ENCODE data around the gene STIMATE. TPM values are rescaled to one million over a fixed set of nuclear protein-coding genes. Genes with fewer than 3 reads are reported as not detected.

The STIMATE gene
- total and polyA plus RNA-seq, 2 of the 4 experiments (the other 2 are of a cell fraction) = 10.6 to 17.8 TPM

DNA sequence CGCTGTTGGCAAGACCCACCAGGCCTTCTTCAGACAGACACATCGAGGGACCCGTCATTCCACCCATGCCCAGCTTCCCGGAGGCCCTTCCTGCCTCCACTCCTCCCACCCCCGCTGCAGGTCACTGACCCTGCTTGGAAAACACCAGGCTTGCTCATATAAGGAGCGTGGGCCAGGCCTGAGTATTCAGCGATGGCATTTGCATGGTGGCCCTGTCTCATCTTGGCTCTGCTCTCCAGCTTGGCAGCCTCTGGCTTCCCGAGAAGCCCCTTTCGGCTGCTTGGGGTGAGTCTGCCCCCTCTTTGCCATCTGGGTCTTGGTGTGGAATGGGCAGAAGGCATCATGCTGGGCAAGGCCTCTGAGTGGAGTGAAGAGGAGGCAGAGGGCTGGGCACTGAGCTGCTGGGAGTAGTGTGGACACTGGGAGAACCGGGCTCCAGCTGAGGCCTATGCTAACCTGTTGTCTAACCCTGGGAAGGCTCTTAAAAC, 102.7 kb downstream of the STIMATE start, which contains the start of gene ITIH3:
ITIH3 (plus strand) TSS at position 185 of the 488 bp plus-strand sequence; CDS start at position 193, 8 bp downstream.
- Histone ChIP-seq H2AFZ (replicated peaks; ENCODE audit: low read length, poor library complexity) (peak within 1 kb of the TSS; percentile 49), H3K4ac (ENCODE audit: low read depth, low read length) (no peak within 1 kb of the TSS), H4K91ac (ENCODE audit: insufficient read depth, low read depth, low read length) (no peak within 1 kb of the TSS), H3K36me3 (ENCODE audit: control insufficient read depth, insufficient read depth, low read length) (no peaks in the 10 kb centered on the region), H3K4me1 (ENCODE audit: control insufficient read depth, insufficient read depth, low read length) (peaks cover 1% of the 10 kb centered on the region; the same call in 1 of the 2 replicates), H2BK20ac (ENCODE audit: low read depth, low read length) (no peak within 1 kb of the TSS), H3K4me2 (ENCODE audit: low read depth, low read length) (no peak within 1 kb of the TSS), H3K18ac (ENCODE audit: low read depth, low read length) (no peak within 1 kb of the TSS), H3K9me1 (ENCODE audit: insufficient read depth, low read length) (no peaks in the 10 kb centered on the region), H3K9ac (ENCODE audit: low read depth, low read length) (no peak within 1 kb of the TSS), H4K20me1 (ENCODE audit: insufficient read depth, low read length) (no peaks in the 10 kb centered on the region), H3K79me1 (ENCODE audit: low read depth in 1 of 2, low read length in 2 of 2) (no peaks in the 10 kb centered on the region), H3K9me3 (ENCODE audit: control insufficient read depth, insufficient read depth, low read length) (no peaks in the 10 kb centered on the region), H3K4me3 (ENCODE audit: insufficient read depth, low read depth, low read length) (no peak within 1 kb of the TSS), H4K5ac (ENCODE audit: low read depth, low read length) (no peak within 1 kb of the TSS), H2BK5ac (ENCODE audit: low read depth, low read length, poor library complexity, severe bottlenecking) (no peak within 1 kb of the TSS), H3K23ac (ENCODE audit: low read depth, low read length) (no peak within 1 kb of the TSS), H2BK120ac (ENCODE audit: low read depth, low read length) (no peak within 1 kb of the TSS), H3K56ac (ENCODE audit: extremely low read depth, insufficient read depth, low read length) (no peak within 1 kb of the TSS), H3K27ac (ENCODE audit: insufficient read depth, low read length) (no peak within 1 kb of the TSS), H3K14ac (replicated peaks; ENCODE audit: low read depth, low read length) (no peak within 1 kb of the TSS), H2AK9ac (replicated peaks; ENCODE audit: low read depth, low read length, poor library complexity) (no peak within 1 kb of the TSS), H2BK15ac (ENCODE audit: low read depth, low read length) (no peak within 1 kb of the TSS), H4K8ac (ENCODE audit: low read depth in 2 of 2, low read length in 2 of 2) (no peak within 1 kb of the TSS), H2AK5ac (ENCODE audit: low read depth, low read length) (no peak within 1 kb of the TSS), H3K27me3 (ENCODE audit: control insufficient read depth, insufficient read depth, low read length) (peaks cover 23% of the 10 kb centered on the region; the same call in 1 of the 2 replicates)
- ChIA-PET CTCF (no interaction called here), POLR2A (ENCODE audit: unreplicated experiment) (no interaction called here)
- no TSS peak for BruUV-seq (replicated peaks)
- DNase-seq (no peak), ATAC-seq (ENCODE audit: low read depth) (0 out of 2 replicates have a peak, but pooled peaks have one; percentile 22)
- WGBS, 2 experiments (ENCODE audit: extremely low coverage in 2 of 2, insufficient read length in 1 of 2) = 67% methylated on average over 4 of the region's 10 CpGs; no CpG with 5 or more reads in 1 of the 2 experiments
- intact Hi-C loops (cut with micrococcal nuclease) (no loop called here), dilution Hi-C loops (cut with HindIII; ENCODE audit: low sequenced_read_pairs, unreplicated experiment) (no loop called here), in situ Hi-C loops (cut with MboI; ENCODE audit: low sequenced_read_pairs) (no loop called here)
- TF ChIP-seq BHLHE40 (IDR thresholded peaks at IDR 0.05; ENCODE audit: low read depth, low read length) = no peak
- TF ChIP-seq MXI1 (IDR thresholded peaks at IDR 0.05; ENCODE audit: borderline replicate concordance, low read depth, low read length) = no peak
- TF ChIP-seq FOS (IDR thresholded peaks at IDR 0.05; ENCODE audit: low read depth, low read length) = no peak
- no peak for TF ChIP-seq RAD21 (IDR thresholded peaks at IDR 0.05; ENCODE audit: low read length)
- no peak for TF ChIP-seq SMC3 (IDR thresholded peaks at IDR 0.05; ENCODE audit: low read depth, low read length)
- TF ChIP-seq, protein P1, sequence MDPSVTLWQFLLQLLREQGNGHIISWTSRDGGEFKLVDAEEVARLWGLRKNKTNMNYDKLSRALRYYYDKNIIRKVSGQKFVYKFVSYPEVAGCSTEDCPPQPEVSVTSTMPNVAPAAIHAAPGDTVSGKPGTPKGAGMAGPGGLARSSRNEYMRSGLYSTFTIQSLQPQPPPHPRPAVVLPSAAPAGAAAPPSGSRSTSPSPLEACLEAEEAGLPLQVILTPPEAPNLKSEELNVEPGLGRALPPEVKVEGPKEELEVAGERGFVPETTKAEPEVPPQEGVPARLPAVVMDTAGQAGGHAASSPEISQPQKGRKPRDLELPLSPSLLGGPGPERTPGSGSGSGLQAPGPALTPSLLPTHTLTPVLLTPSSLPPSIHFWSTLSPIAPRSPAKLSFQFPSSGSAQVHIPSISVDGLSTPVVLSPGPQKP (IDR thresholded peaks at IDR 0.05; ENCODE audit: borderline replicate concordance, low read depth, low read length) = no peak
- TF ChIP-seq RFX5 (IDR thresholded peaks at IDR 0.05; ENCODE audit: low read depth, low read length) = no peak
- no peak for TF ChIP-seq MAZ (IDR thresholded peaks at IDR 0.05; ENCODE audit: borderline replicate concordance, low read depth, low read length)
- no peak for TF ChIP-seq CEBPB (IDR thresholded peaks at IDR 0.05; ENCODE audit: low read depth, low read length)
- TF ChIP-seq MAFK (IDR thresholded peaks at IDR 0.05; ENCODE audit: low read depth, low read length) = no peak
- no peak for TF ChIP-seq CHD1 (IDR thresholded peaks at IDR 0.05; ENCODE audit: low read depth, low read length)
- TF ChIP-seq, protein P2, sequence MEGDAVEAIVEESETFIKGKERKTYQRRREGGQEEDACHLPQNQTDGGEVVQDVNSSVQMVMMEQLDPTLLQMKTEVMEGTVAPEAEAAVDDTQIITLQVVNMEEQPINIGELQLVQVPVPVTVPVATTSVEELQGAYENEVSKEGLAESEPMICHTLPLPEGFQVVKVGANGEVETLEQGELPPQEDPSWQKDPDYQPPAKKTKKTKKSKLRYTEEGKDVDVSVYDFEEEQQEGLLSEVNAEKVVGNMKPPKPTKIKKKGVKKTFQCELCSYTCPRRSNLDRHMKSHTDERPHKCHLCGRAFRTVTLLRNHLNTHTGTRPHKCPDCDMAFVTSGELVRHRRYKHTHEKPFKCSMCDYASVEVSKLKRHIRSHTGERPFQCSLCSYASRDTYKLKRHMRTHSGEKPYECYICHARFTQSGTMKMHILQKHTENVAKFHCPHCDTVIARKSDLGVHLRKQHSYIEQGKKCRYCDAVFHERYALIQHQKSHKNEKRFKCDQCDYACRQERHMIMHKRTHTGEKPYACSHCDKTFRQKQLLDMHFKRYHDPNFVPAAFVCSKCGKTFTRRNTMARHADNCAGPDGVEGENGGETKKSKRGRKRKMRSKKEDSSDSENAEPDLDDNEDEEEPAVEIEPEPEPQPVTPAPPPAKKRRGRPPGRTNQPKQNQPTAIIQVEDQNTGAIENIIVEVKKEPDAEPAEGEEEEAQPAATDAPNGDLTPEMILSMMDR (conservative IDR thresholded peaks at IDR 0.05; ENCODE audit: low read depth, low read length) = no peak
- TF ChIP-seq NFE2L2 (IDR thresholded peaks at IDR 0.05; ENCODE audit: low read depth, low read length) = no peak
- TF ChIP-seq POLR2A (IDR thresholded peaks at IDR 0.05; ENCODE audit: low read depth, low read length) = no peak
- TF ChIP-seq, protein P3, sequence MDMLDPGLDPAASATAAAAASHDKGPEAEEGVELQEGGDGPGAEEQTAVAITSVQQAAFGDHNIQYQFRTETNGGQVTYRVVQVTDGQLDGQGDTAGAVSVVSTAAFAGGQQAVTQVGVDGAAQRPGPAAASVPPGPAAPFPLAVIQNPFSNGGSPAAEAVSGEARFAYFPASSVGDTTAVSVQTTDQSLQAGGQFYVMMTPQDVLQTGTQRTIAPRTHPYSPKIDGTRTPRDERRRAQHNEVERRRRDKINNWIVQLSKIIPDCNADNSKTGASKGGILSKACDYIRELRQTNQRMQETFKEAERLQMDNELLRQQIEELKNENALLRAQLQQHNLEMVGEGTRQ (IDR thresholded peaks at IDR 0.05; ENCODE audit: low read depth, low read length) = no peak

Measured in IMR-90 (cell line).